ENCODE data around the gene EOLA1.

GRCh38 chrX:149497626-149498025 is 43.2 kb upstream of the EOLA1 start:
- TF ChIP-seq CTCF (IDR thresholded peaks at IDR 0.05; ENCODE audit: low read depth, low read length, poor library complexity, severe bottlenecking) (no peak), EZH2phosphoT487 (IDR thresholded peaks at IDR 0.05; ENCODE audit: borderline replicate concordance, low read length) (no peak)
